Stomach (tissue), 9 donors: ENCODE measurements around the gene PBXIP1. TPM values are rescaled to one million over a fixed set of nuclear protein-coding genes. Genes with fewer than 3 reads are reported as not detected.

Experiments used
- DNase-seq, 2 donors: peaks; one replicate each; pipeline versions ENCODE4 v3.0.0 to v3.0.0-alpha.2; 2013 to 2019
- H3K27ac ChIP-seq, 5 donors: fragments of 200-600 bp in 4 of 5; sonication (generic) in 4 of 5; one replicate each; pipeline ENCODE4 v1.5.1; 2013 to 2019; ENCODE audit warnings: mild to moderate bottlenecking in 1 of 5, moderate library complexity in 1 of 5
- H3K27me3 ChIP-seq, 3 donors: fragments of 200-600 bp; sonication (generic); one replicate each; pipeline ENCODE4 v1.5.1; 2017 to 2019; ENCODE audit warnings: mixed run types in 1 of 3
- H3K36me3 ChIP-seq, 4 donors: fragments of 200-600 bp; sonication (generic); 1 replicate in 3 of 4; 2 replicates in 1 of 4; pipeline ENCODE4 v1.5.1; 2016 to 2019
- H3K4me1 ChIP-seq, 4 donors: fragments of 200-600 bp; sonication (generic); one replicate each; pipeline ENCODE4 v1.5.1; 2016 to 2019
- H3K4me3 ChIP-seq, 4 donors: fragments of 200-600 bp; sonication (generic) in 3 of 4; one replicate each; pipeline ENCODE4 v1.5.1; 2016 to 2019; ENCODE audit warnings: mild to moderate bottlenecking in 1 of 4
- H3K9me3 ChIP-seq, 4 donors: fragments of 200-600 bp; sonication (generic); one replicate each; pipeline ENCODE4 v1.5.1; 2016 to 2019
- EP300 ChIP-seq: sonication (generic); formaldehyde crosslinking; IDR thresholded peaks from one replicate; pipeline ENCODE4 v1.6.1; 2017; ENCODE audit warnings: antibody characterized with exemption
- POLR2A ChIP-seq, 4 donors: fragments of 450-650 bp; IDR thresholded peaks; one replicate each; pipeline ENCODE4 v1.6.1; 2016; ENCODE audit warnings: antibody characterized with exemption in 4 of 4, control low read depth in 2 of 4, mild to moderate bottlenecking in 1 of 4, moderate library complexity in 1 of 4
- POLR2AphosphoS5 ChIP-seq, 3 donors: sonication (generic); formaldehyde crosslinking; IDR thresholded peaks; one replicate each; pipeline ENCODE4 v1.6.1; 2016; ENCODE audit warnings: antibody characterized with exemption in 3 of 3
- WGBS, 5 donors: extraction: QIAGEN DNeasy Blood & Tissue Kit in 3 of 5; methylation state at CpG; one replicate each; pipeline versions ENCODE4 v1.1.5 to v1.1.7; 2013 to 2018; 5-methylcytosine and 5-hydroxymethylcytosine counted together
- intact Hi-C: fragments of 100-400 bp; cut with DNase I; formaldehyde crosslinking; loops from one replicate; pipeline ENCODE4 v1.15.1; 2023; ENCODE audit warnings: low total_unique reads
- polyA plus RNA-seq, 3 donors: library from polyadenylated mRNA; stranded (reverse); fragments of 200-250 nt; gene quantifications; one replicate each; pipeline ENCODE4 v1.2.3, GENCODE V29; 2013
- total RNA-seq, 5 donors: library from RNA; depleted of rRNA; stranded (reverse); fragments of >200 nt; gene quantifications; one replicate each; pipeline versions ENCODE4 v1.1.0 to v1.2.3, GENCODE V29; 2014 to 2016
- TF ChIP-seq, protein P1 (sequence below), 7 experiments: fragments of 450-650 bp in 4 of 7; fragments of 200-600 bp in 3 of 7; sonication (generic) in 3 of 7; IDR thresholded peaks; one replicate each; pipeline ENCODE4 v1.5.1; 2016 to 2019; ENCODE audit warnings: antibody characterized with exemption in 7 of 7, control low read depth in 2 of 7, mild to moderate bottlenecking in 1 of 7
- donor health status: healthy with polysubstance abuse.
- donor health status: Bipolar disorder and iron deficiency.
- donor health status: healthy.

PBXIP1 gene
- total and polyA plus RNA-seq, 8 donors = 19.7 to 123 (median 71.7) TPM

DNA sequence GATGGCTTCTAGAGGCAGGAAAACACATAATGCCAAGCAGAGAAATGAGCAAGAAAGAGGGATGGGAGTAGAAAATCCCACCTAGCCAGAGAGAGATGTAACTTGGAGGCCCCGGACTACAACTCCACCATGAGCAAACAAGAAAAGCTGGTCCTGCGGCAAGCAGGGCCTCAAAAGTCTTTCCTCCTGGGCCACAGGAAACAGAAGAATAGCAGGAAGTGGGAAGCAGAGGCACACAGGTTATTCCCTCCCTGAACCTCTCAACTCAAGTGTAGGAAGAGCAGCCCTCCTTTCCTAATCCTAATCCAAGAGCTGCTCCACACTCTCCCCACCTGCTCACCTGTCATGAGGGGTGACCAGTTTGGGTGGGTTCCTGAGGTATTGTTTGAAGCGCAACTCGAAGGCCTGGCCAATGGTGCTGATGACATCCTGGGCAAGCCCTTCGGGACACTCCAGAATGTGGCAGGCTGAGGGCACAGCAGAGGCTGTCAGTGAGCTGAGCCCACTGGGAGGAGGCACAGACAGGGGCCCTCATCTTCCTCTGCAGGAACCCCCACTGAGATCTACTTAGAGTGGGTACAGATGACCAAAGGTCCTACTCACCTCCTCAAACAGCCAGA is 11.5 kb upstream of the PBXIP1 start:
- Histone ChIP-seq H3K4me3 (no peak overlapping the region), H3K4me1 (peaks cover 44 to 86% (median 81%) of the 10 kb centered on the region in 4 donors), H3K36me3 (peaks cover 37 to 74% (median 67%) of the 10 kb centered on the region in 4 donors), H3K9me3 (no peaks in the 10 kb centered on the region), H3K27me3 (no peaks in the 10 kb centered on the region), H3K27ac (peak overlapping the region in 4 of 5 donors; percentile 9 to 100 (median 98))
- DNase-seq = no peak
- WGBS, 5 donors = 56 to 70% (median 66%) methylated on average over 5 of the region's 5 CpGs
- intact Hi-C loops = loop anchor here (10.0 kb wide), 1 partner anchor 47 kb away; no protein-coding TSS in a partner anchor
- TF ChIP-seq, protein P1, sequence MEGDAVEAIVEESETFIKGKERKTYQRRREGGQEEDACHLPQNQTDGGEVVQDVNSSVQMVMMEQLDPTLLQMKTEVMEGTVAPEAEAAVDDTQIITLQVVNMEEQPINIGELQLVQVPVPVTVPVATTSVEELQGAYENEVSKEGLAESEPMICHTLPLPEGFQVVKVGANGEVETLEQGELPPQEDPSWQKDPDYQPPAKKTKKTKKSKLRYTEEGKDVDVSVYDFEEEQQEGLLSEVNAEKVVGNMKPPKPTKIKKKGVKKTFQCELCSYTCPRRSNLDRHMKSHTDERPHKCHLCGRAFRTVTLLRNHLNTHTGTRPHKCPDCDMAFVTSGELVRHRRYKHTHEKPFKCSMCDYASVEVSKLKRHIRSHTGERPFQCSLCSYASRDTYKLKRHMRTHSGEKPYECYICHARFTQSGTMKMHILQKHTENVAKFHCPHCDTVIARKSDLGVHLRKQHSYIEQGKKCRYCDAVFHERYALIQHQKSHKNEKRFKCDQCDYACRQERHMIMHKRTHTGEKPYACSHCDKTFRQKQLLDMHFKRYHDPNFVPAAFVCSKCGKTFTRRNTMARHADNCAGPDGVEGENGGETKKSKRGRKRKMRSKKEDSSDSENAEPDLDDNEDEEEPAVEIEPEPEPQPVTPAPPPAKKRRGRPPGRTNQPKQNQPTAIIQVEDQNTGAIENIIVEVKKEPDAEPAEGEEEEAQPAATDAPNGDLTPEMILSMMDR (IDR thresholded peaks at IDR 0.05) = no peak
- TF ChIP-seq EP300 = no peak
- no peak for TF ChIP-seq POLR2AphosphoS5 (IDR thresholded peaks at IDR 0.05)
- no peak for TF ChIP-seq POLR2A (IDR thresholded peaks at IDR 0.05)

GRCh38 chr1:154966111-154966510 is 10.2 kb upstream of the PBXIP1 start:
- TF ChIP-seq, protein P1 (IDR thresholded peaks at IDR 0.05) = no peak
- TF ChIP-seq POLR2A (IDR thresholded peaks at IDR 0.05) (no peak), EP300 (no peak)
- Histone ChIP-seq H3K27ac (peak overlapping the region in 1 of 5 donors; percentile 100), H3K27me3 (no peaks in the 10 kb centered on the region), H3K36me3 (peaks cover 37 to 74% (median 67%) of the 10 kb centered on the region in 4 donors), H3K4me1 (peaks cover 32 to 78% (median 74%) of the 10 kb centered on the region in 4 donors), H3K4me3 (no peak overlapping the region), H3K9me3 (no peaks in the 10 kb centered on the region)
- intact Hi-C loops = loop anchor here (10.0 kb wide), 1 partner anchor 49 kb away; no protein-coding TSS in a partner anchor
- DNase-seq = no peak
- 79 to 94% (median 90%) methylated on average over 6 to 7 of the region's 7 CpGs for WGBS, 5 donors

GRCh38 chr1:154964359-154964758 is 8.5 kb upstream of the PBXIP1 start:
- H3K27ac ChIP-seq = peak overlapping the region in 2 of 5 donors; percentile 10 to 99
- whole genome bisulfite sequencing, 5 donors = 66 to 87% (median 76%) methylated on average over 6 of the region's 6 CpGs
- intact Hi-C loops = loop anchor here (10.0 kb wide), 1 partner anchor 50 kb away; no protein-coding TSS in a partner anchor
- TF ChIP-seq POLR2AphosphoS5 (IDR thresholded peaks at IDR 0.05) (no peak), POLR2A (IDR thresholded peaks at IDR 0.05) (no peak), EP300 (no peak)
- TF ChIP-seq, protein P1 (IDR thresholded peaks at IDR 0.05) = no peak
- H3K9me3 ChIP-seq = no peaks in the 10 kb centered on the region
- no peak overlapping the region for H3K4me3 ChIP-seq
- DNase-seq = no peak
- peaks cover 23 to 78% (median 74%) of the 10 kb centered on the region in 4 donors for H3K4me1 ChIP-seq
- H3K36me3 ChIP-seq = peaks cover 39 to 72% (median 69%) of the 10 kb centered on the region in 4 donors
- no peaks in the 10 kb centered on the region for H3K27me3 ChIP-seq

GRCh38 chr1:154963643-154964042 is 7.7 kb upstream of the PBXIP1 start:
- Histone ChIP-seq H3K4me1 (peaks cover 20 to 78% (median 70%) of the 10 kb centered on the region in 4 donors), H3K27ac (peak overlapping the region in 3 of 5 donors; percentile 10 to 99 (median 98)), H3K9me3 (no peaks in the 10 kb centered on the region), H3K27me3 (no peaks in the 10 kb centered on the region), H3K36me3 (peaks cover 46 to 72% (median 71%) of the 10 kb centered on the region in 4 donors), H3K4me3 (no peak overlapping the region)
- 68 to 79% (median 74%) methylated on average over 8 of the region's 8 CpGs for WGBS, 5 donors
- DNase-seq = peak in 1 of 2 donors; percentile 3
- intact Hi-C loops = loop anchor here (10.0 kb wide), 1 partner anchor 51 kb away; no protein-coding TSS in a partner anchor
- TF ChIP-seq POLR2A (IDR thresholded peaks at IDR 0.05) = no peak
- no peak for TF ChIP-seq POLR2AphosphoS5 (IDR thresholded peaks at IDR 0.05)
- TF ChIP-seq EP300 = no peak
- TF ChIP-seq, protein P1 (IDR thresholded peaks at IDR 0.05) = no peak
